ENCODE results near the gene PDE4B. TPM values are rescaled to one million over a fixed set of nuclear protein-coding genes. Genes with fewer than 3 reads are reported as not detected.

The PDE4B gene
- total RNA-seq, 1 experiment from 2014 or later: 83.5 TPM

DNA sequence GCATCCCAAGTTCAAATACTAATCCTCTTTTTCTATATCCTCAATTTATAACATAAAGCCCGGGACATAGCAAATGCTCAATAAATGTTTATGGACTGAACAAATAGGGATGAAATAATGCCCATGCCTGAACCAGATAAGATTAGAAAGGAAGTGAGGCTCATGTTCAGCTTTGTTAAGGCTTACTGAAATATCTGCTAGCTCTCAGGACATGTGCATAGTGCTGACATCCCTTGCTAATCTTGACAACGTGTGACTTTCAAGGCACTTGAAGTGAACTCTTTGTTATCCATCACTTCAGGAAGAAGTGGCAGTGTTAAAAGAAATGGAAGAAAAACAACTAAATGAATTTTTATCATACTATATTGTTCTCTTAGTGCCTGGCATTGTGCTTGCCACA is 481.0 kb downstream of the PDE4B start:
- no peak for DNase-seq (ENCODE audit: extremely low read depth, low read depth)

DNA sequence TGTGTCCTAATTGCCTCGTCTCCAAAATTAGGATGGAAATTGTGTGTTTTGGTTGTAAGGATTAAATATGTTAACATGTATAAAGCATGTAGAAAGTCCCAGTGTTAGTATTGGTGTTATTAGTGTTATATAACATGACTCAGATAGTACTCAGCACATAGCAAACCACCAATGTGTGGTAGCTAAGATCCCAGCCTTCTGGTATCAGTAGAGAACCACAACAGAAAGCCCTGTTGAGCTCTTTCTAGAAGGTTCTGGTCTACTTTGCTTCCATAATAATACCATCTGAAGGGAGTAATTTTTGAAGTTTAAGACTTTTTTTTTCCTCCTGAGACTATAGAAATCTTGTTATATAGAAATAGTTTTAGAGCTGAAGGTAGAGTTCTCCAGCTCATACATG is 481.9 kb downstream of the PDE4B start:
- DNase-seq (ENCODE audit: extremely low read depth, low read depth): no peak

DNA sequence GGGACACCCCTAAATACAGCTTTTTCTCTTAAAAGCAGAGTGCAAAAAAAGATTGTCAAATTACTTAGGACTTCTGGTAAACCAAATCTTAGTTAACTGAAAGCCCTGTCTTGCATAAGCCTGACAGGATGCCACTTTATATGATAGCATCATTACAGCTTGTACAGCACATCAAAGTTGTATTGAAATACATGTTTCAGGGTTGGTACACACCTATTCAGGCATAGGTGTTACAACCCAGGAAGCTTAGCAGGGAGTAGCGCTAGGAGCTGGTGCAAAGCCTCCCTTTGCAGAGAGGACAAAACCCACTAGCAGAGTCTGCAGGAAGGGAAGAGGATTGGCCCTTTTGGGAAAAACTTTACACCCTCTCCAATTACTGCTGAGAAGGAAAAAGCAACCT is 482.4 kb downstream of the PDE4B start:
- DNase-seq (ENCODE audit: extremely low read depth, low read depth): no peak

DNA sequence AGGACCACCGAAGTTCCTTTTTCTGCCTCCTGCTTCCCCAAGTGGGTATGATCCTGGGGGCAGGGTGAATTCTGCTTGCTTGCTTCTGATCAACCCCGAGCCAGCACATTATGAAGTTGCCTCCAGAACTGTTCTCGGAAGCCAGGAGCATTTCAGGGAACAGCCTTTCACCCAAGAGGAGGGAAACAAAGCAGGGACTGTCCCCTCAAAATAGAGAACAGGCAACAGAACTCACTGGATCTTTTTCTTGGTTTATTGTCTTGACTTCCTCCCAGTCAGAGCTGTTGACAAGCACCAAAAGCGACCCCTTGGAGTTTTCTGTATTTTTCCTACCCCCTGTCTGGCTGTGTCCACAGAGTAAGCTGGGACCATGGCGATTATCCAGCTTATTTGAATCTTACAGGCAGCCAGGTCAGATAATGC is 482.9 kb downstream of the PDE4B start:
- DNase-seq (ENCODE audit: extremely low read depth, low read depth): no peak

DNA sequence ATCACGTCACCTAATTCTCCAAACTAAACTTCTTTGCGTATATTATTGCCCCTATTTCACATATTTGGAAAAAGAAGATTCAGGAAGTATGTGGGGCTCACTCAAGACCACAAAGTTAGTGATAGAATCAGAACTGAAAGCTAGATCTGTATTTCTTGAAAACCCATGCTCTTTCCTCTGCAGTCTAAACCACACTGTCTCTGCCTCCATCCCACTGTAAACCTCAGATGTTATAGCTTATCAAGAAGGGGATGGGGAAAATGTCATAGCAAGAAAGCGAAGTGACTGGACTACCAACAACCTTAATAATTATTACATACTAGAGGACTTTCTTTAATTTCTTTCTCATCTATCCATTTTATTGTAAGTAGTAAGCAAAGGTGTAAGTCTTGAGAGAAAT is 483.5 kb downstream of the PDE4B start:
- DNase-seq (ENCODE audit: extremely low read depth, low read depth): no peak

DNA sequence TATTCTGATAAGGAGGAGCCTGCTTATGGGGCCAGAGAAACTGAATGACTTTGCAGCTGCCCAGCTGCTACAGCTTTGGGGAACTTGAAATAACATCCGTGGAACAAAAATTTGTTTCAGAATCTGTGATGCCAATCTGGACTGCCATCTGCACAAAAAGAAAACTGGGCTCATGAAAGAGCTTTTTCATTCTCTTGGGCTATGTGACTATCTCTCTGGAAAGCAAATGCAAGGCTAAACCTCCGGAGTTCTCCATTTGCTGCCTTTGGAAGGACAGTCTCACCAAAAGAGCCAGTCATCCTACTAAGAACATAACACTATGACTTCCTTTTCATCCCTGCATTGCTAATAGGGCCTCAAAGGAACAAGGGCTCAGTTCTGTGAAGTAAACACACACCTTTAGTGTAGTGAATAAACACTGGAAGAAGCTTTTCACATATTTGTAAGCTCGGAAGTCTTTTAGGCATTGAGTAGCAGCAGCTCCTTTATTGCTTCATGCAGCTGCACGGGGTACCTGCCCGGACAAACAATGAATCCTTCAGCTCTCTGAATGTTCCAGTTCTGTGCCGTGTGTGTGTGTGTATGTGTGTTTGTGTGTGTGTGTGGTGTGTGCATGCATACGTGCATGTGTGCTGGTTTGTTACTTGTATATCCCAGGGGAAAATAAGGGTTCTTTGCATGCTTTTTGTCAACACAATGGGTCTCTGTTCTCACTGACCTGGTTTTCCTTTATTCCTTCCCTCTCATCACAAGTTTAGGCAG is 485.7 kb downstream of the PDE4B start:
- no peak for DNase-seq (ENCODE audit: extremely low read depth, low read depth)

DNA sequence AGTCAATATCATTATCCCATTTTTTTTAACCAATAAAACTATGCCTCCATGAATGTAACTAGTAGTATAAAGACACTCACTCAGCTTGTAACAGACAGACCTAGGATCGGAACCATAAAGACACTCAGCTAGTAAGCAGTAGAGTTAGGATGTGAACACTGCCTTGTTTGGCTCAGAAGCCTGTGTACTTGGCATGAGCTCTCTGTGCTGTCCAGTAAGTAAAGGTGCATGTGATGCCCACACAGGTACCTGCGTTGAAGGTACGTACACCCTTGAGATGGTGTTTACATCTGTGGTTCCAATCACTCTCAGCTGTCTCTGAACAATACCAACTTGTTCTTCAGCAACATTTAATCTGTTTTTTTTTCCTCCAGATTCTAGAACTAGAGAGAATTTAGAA is 489.1 kb downstream of the PDE4B start:
- no peak for DNase-seq (ENCODE audit: extremely low read depth, low read depth)

DNA sequence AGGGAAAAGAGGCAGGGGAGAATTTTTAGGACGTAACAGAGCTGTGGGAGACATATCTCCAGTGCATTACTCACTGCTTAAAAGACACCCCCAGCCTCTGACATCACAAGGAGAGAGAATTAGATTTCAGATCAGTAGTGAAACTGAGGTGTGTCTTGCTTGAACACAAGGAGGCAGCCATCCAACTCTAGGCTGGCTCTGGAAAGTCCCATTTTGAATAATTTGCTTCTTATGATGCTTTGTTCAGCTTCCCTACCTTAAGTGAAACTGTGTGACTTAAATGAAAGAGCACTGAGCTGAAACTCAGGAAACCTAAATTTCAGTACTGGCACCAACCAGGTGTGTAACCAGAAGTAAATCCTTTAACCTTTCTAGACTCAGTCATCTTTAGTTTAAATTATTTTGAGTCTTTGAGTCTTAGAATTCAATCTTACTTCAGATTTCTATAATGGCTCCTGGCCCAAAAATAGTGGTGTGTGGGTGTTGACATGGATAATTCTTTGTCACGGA is 489.7 kb downstream of the PDE4B start:
- DNase-seq (ENCODE audit: extremely low read depth, low read depth): no peak

DNA sequence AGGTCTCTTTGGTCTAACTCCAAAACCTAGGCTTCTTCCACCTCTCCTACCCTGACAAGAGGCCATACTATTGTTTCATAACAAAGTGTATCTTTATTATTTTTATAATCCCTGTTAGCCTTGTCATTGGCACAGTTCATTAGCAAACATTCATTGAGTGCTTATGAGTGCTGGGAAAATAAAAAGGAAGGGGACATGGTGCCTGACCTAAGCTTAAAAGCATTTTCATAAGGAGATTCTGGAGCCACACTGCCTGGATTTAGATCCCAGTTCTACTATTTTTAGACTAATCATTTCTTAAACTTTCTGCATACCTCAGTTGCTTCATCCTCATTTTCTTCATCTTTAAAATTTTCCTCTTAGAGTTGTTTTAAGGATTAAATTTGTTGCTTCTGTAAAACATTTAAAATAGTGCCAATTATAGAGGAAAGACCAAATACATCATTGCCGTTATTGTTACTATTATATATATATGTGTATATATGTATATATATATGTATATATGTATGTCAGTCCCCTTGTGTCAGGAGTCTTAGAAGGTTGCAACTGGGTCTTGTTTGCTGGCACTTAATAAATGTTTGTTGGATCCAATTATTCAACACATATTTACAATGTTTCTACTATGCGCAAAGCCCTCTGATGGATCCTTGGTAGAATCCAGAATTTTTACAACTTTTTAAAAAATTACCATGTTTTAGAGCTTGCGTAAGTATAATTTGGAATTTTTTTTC is 490.4 kb downstream of the PDE4B start:
- no peak for DNase-seq (ENCODE audit: extremely low read depth, low read depth)

DNA sequence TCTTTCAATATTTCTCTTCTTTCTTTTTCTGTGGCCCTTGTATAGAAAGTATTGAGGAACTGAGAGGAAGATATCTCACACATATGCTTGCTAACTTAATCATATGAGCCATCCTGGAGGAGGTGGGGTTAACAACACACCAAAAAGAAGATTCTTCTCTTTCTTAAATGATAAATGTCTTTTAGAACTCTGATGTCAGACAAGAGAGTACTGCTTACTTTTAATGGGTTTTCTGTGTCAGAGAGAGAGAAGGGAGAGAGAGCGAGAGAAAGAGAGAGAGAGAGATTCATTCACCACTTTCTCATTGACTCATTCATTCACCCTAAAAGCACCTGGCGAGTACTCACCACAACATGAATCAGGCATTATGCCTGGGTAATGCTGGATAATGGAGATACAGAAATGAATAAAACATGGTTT is 490.9 kb downstream of the PDE4B start:
- no peak for DNase-seq (ENCODE audit: extremely low read depth, low read depth)

DNA sequence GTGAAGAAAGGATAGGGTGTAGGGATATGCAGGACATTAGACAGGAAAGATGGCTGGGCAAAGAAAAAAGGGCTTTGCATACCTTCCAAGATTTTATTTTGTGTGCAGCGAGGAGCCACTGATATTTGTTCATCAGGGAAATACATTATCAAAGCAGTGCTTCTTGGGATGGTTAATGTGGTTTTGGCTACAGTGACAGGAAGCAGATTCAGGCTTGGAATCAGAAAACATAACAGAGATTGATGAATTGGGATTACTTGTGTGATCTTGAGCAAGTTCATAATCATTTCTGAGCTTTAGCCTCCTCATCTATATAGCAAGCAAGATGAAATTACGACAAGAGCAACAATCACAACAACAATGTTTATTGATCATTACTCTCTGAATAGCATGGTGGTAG is 492.1 kb downstream of the PDE4B start:
- no peak for DNase-seq (ENCODE audit: extremely low read depth, low read depth)

DNA sequence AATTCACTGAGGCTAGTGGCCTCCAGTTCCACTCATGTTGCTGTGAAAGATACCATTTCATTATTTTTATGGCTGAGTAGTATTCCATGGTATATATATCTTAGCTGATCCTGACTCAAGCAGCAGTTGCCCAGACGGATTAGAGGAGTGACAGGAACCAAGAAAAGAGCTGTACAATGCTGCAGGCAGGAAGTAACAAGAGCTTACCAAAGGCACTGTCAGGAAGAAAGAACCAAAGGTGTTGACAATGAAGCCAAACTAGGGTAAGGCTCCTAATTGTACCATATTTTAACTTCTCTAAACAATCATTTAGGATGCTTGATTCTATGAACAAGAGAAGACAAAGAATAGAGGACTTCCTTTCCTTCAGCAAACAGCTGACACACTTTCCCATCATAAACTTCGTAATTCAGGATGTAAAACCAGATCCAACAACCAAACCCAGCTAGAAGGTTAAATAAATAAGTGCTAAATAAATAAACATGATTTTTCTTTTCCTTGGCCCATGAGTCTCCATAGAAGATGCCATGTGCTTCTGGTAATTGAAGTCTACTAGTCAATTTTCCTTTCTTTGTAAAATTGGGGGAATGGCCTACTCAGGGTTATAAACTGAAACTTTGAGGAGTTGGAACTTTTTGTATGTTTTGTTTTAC is 493.0 kb downstream of the PDE4B start:
- no peak for DNase-seq (ENCODE audit: extremely low read depth, low read depth)

DNA sequence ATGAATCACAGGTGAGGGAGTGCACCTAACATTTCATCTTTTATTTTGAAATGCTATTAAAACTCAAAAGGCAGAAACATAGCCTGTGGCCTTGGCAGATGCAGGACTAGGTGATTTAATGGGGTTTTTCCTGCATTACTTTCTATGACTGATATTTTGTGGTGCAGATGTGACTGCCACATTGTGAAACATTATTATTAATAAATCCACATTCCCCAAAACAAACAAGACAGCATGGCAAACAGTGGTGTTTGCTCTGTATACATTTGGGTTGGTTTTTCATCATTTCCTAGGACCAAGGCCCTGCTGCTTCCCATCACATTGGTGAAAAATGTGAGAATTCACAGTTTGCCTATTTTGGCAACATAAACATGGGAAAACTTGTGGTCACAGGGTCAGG is 493.6 kb downstream of the PDE4B start:
- DNase-seq (ENCODE audit: extremely low read depth, low read depth): no peak

DNA sequence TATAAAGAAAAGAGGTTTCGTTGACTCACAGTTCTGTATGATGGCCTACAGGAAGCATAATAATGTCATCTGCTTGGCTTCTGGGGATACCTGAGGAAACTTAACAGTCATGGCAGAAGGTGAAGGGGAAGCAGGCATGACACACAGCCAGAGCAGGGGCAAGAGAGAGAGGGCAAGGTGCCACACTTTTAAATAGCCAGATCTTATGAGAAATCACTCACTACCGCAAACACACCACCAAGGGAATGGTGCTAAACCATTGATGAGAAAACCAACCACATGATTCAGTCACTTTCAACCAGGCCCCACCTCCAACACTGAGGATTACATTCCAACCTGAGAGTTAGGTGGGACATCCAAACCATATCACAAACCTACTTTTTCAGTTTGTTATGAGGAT is 495.4 kb downstream of the PDE4B start:
- no peak for DNase-seq (ENCODE audit: extremely low read depth, low read depth)

DNA sequence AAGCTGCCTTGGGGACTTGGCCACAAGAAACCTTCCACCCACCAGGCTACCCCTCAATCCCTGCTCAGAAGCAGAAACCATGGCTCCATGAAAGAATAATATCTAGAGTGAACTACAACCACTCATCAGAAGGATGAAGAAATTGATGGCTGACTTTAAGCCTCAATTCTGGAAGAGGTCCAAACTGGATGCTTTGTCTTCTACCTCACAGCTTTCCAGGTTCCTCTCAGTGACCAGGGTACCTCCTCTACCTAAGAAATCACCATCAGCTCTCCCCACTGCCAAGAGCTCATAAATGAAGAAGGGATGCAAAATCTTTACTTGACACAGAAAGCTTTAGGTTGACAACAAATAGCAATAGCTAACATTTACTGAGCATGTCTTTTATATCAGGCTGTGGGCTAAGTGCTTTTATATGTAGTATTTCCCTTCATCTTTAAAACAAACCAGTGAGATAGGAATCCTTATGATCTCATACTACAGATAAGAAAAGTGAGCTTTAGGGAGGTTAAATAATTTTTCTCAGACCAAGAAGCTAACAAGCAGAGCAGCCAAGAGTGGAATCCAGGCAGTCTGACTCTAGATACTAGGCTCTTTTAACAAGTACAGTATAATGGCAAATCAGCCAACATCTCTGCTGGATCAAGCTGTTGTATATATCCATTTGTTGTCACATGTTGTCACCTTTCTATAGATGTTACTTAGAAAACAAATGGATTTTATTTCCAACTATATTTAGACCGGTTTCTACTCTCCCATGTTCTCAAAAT is 498.3 kb downstream of the PDE4B start:
- DNase-seq (ENCODE audit: extremely low read depth, low read depth): no peak

DNA sequence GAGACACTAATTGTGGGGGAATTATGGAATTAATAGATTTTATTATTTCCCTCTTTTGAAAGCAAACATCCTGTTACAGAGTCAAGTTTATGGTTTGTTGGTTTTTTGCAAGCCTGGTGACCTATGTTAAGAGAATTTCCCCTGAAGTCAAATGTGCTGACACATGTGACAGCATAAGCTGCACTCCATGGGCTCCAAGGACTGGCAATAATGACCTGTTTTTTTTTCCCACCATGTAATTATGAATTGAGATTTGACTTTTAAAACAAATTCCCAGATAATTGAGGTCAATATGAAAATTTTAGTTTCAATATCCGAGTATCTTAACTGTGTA is 498.8 kb downstream of the PDE4B start:
- DNase-seq (ENCODE audit: extremely low read depth, low read depth): no peak

DNA sequence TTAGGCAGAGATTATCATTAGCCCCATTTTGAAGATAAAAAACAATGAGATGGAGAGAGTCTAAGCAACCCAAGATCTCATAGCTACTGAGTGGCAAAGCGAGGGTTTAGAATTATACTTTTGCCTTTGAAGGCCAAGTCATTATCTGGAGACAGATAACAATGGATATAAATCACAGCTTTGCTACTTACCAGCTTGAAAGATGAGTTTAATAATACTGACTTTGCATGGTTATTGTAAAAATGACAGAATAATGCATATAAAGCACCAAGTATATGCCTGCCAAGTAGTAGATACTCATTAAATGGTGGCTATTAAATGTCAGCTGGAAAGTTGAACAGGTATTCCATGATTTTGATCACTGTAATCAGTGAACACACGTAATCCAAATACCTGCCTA is 499.6 kb downstream of the PDE4B start:
- DNase-seq (ENCODE audit: extremely low read depth, low read depth): no peak

DNA sequence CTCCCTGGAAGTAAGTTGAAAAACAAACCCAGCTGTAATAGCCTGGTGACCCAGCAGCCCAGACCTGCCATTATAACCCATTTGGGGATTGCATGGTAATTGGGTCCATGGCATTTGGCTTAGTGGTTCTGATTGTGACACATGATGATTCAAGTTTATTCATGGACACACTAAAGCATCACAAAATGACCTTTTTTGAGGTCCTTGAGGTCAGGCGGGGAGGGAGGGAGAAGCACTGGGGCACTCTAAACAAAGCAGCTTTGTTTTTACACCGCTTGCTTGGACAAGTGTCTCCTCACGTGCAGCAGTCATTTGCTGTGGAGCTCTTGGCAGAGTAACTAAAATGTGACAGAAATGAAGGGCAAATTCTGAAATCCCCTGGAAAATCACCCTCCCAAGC is 500.2 kb downstream of the PDE4B start:
- no peak for DNase-seq (ENCODE audit: extremely low read depth, low read depth)

DNA sequence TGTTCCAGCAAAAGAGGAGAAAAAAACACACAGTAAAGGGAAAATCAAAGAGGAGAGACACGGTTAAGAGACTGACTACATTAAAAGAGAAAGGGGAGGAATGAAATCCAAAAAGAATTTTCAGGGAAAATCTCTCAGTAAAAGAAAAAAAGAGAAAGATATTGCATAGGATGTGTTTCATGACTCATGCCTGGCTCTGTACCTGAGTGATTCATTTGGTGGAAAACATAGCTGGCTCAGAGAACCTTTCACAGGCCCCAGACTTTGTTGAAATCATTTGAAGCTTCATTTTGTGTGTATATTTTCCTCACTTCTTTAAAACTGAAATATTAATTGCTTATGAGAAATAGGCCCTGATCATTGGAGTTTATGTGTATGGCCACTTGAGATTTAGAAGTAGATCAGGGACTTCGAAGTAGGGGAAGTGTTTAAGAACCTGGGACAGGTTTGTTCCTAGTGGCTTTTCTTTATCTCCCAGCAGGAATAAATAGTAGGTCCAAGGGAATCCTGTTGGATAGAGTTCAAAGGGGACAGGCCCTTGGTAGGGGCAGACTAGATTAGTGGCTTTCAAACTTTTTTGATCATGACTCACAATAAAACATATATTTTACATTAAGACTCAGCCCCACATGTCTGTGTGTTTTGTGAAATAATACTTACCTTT is 502.1 kb downstream of the PDE4B start:
- no peak for DNase-seq (ENCODE audit: extremely low read depth, low read depth)

DNA sequence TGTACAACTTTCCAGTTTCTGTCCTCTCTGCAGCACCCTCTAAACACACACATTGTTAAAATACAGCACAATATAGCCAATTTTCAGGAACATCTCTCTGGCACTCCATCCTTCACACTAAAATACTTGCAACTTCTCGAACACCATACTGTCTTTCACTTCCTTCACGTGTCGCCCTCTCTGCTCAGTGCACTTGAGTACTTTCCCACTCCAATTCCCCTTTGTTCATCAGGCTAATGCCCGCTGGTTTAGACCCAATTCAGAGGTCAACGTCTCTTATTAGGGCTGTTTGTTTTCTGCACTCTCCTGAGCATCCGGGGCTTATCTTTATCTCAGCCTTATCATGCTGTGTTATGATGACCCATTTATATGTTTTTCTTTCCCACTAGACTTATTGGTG is 503.1 kb downstream of the PDE4B start:
- no peak for DNase-seq (ENCODE audit: extremely low read depth, low read depth)

DNA sequence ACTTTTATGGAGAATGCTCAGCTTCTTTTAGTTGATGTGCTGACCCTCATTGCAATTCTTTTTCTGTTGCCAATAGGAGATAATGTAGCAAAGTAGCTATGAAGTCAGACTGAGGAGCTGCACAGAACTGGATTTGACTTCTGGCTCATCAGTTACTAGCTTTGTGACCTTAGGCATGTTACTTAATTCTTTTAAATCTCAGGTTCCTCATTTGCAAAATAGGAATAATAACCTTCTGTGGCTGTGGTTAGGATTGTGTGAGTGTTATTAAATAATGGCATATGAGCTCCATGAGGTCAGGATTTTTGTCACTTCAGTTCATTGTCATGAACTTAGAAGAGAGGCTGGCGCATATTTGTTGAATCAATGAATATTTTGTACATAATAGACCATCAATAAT is 503.7 kb downstream of the PDE4B start:
- DNase-seq (ENCODE audit: extremely low read depth, low read depth): no peak

Measured in NCI-H460 (cell line).